Bronchial epithelial cell (primary cell): ENCODE measurements around the gene HOXB7. TPM values are rescaled to one million over a fixed set of nuclear protein-coding genes. Genes with fewer than 3 reads are reported as not detected.

Experiments
- DNase-seq: peaks from one replicate; pipeline ENCODE4 v3.0.0-alpha.2; 2010; ENCODE audit warnings: low read depth
- FAIRE-seq: peaks from 2 replicates; lab custom pipeline; 2011; peaks lifted over from hg19 to GRCh38; lab: Jason Lieb, UNC
- H3K27me3 ChIP-seq: 2 replicates; pipeline ENCODE4 v1.5.1; 2011; ENCODE audit warnings: low read length; ENCODE audit not compliant: control insufficient read depth, insufficient read depth
- H3K36me3 ChIP-seq: 2 replicates; pipeline ENCODE4 v1.5.1; 2011; ENCODE audit warnings: low read length; ENCODE audit not compliant: control insufficient read depth, insufficient read depth
- H3K4me3 ChIP-seq: 2 replicates; pipeline ENCODE4 v1.5.1; 2011; ENCODE audit warnings: mild to moderate bottlenecking, low read depth, low read length, control low read depth
- total RNA-seq: library from RNA; depleted of rRNA; stranded (reverse); fragments of >200 nt; gene quantifications from 2 replicates; pipeline ENCODE4 v1.2.1, GENCODE V29; 2014
- TF ChIP-seq, protein P1 (sequence below): IDR thresholded peaks from 2 replicates; pipeline ENCODE4 v1.5.1; 2011; ENCODE audit warnings: mild to moderate bottlenecking, moderate library complexity, low read length, control low read depth, inconsistent platforms; ENCODE audit not compliant: insufficient read depth, severe bottlenecking

HOXB7 gene
- total RNA-seq, 1 donor from 2014 or later = not detected

DNA sequence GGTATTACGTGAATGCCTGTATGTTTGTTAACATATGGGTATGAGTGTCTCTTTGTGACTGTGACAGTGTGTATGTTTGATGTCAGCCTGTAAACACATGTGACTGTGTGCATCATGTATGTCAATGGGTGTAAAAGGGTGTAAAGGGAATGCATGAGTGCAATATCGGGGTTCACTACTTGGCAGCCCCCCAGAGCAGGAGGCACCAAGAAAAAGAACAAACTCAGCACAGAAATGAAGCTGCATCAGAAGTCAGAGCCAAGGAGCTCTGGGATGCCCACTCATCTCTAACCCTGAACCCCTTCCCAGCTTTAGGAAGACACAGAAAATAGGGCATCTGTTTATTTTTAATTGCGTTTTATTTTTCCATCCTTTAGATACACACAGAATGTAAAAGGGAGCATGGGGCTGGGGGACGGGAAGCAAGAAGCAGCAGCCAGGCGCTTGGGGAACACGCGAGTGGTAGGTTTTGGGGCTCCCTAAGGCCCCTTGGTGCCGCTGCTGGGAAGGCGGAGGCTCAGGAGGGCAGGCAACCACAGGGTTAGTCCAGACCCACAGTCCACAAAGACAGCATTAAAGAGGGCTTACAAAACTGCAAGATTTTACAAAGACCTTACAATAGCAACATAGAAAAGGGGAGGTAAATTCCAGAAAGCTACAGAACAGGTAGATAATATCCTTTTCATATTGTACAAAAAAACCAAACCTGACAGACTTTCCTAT is 3.8 kb downstream of the HOXB7 start:
- FAIRE-seq (no peak), DNase-seq (no peak)
- Histone ChIP-seq H3K4me3 (no peak overlapping the region), H3K27me3 (peaks cover 87% of the 10 kb centered on the region), H3K36me3 (no peaks in the 10 kb centered on the region)
- TF ChIP-seq, protein P1, sequence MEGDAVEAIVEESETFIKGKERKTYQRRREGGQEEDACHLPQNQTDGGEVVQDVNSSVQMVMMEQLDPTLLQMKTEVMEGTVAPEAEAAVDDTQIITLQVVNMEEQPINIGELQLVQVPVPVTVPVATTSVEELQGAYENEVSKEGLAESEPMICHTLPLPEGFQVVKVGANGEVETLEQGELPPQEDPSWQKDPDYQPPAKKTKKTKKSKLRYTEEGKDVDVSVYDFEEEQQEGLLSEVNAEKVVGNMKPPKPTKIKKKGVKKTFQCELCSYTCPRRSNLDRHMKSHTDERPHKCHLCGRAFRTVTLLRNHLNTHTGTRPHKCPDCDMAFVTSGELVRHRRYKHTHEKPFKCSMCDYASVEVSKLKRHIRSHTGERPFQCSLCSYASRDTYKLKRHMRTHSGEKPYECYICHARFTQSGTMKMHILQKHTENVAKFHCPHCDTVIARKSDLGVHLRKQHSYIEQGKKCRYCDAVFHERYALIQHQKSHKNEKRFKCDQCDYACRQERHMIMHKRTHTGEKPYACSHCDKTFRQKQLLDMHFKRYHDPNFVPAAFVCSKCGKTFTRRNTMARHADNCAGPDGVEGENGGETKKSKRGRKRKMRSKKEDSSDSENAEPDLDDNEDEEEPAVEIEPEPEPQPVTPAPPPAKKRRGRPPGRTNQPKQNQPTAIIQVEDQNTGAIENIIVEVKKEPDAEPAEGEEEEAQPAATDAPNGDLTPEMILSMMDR = no peak

DNA sequence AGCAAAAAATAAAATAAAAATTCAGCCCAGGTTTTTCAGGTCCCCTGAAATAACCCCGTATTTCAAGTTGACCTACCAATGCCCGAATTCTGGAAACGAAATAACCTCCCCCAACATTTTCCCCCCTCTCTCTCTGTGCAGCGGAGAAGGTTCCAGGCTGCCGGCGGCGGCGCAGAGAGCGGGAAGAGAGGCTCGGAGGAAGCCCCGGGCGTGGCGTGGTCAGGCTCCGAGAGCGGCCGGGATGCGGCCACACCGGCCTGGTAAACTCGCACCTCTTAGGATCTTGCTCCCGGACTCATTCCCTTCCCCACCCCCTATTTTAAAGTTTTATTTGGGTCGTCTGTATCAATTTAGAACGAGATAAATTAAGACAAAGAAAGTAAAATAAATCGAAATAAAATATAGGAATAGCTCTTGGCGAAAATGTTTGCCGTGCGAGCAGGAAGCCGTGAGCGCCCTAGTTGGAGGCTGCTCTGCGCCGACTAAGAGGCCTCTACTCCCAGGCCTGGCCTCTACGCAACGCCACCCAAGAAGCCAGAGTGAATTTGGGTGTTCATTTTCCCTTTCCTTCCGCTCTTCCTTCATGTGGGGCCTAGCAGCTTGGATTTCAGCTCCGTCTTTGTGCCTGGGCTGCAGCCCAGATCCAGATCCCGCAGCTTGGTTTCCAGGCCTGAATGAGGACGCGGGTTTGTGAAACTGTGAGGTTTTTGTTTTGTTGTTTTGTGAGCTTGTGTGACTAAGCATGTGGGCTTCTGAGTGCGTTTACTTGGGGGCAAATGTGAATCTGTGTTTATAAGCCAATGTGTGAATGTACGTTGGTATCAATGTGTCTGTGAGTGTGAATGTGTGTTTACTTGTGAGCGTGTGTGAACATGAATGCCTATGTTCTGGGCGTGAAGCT is 4.6 kb downstream of the HOXB7 start:
- no peak for DNase-seq
- Histone ChIP-seq H3K27me3 (peaks cover 88% of the 10 kb centered on the region), H3K4me3 (no peak overlapping the region), H3K36me3 (no peaks in the 10 kb centered on the region)
- no peak for FAIRE-seq
- TF ChIP-seq, protein P1 = no peak

- DNase-seq (no peak), FAIRE-seq (no peak)
- no peaks in the 10 kb centered on the region for H3K36me3 ChIP-seq
- TF ChIP-seq, protein P1 = no peak
- H3K4me3 ChIP-seq = no peak overlapping the region
- H3K27me3 ChIP-seq = peaks cover 87% of the 10 kb centered on the region
Measured at GRCh38 chr17:48605409-48605919, 5.4 kb downstream of the HOXB7 start.

DNA sequence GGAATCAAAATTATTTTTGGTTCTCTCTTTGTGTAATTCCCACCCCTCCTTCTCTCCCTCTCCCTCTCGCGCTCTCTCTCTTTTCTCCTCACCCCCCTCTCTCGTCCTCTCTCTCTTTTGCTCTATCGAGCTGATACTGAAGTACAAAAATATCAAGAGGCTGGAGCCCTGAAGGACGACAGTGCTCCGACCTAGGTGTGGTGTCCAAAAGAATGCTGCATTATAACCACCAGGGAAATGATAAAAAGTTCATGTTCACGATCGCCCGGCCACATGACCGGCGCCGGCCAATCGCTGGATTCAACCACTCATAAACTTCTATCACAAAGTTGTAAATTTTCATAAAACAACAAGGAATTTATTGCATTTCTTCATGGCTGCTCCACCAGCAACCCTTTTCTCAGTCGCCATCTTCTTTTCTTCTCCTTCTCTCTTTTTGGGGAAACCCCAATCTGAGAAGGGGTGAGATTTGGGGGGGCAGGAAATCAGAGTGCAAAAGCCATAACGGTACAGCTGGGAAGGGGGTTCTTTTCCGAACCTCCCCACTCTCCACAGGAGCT is 6.0 kb downstream of the HOXB7 start, which contains the start of gene HOXB6:
Gene HOXB6 (minus strand): TSS at position 217 of the 560 bp plus-strand sequence. CDS start 6,836 bp downstream, outside the sequence.
- Histone ChIP-seq H3K36me3 (no peaks in the 10 kb centered on the region), H3K4me3 (no peak within 1 kb of the TSS), H3K27me3 (peaks cover 90% of the 10 kb centered on the region)
- DNase-seq (no peak), FAIRE-seq (no peak)
- TF ChIP-seq, protein P1 = no peak

- TF ChIP-seq, protein P1 = no peak
- FAIRE-seq = no peak
- H3K27me3 ChIP-seq = peaks cover 90% of the 10 kb centered on the region
- H3K36me3 ChIP-seq = no peaks in the 10 kb centered on the region
- no peak overlapping the region for H3K4me3 ChIP-seq
- no peak for DNase-seq
Measured at GRCh38 chr17:48603959-48604769, 6.7 kb downstream of the HOXB7 start.
